Endothelial cell of umbilical vein (primary cell): ENCODE data around the gene CDC42BPG. TPM values are rescaled to one million over a fixed set of nuclear protein-coding genes. Genes with fewer than 3 reads are reported as not detected.
A peak's percentile ranks its signal among the peaks of the same experiment; 100 is the strongest.

ENCODE experiments used
- BruUV-seq: library from RNA; stranded (reverse); fragments of 400-500 nt; replicated peaks from 2 replicates; lab custom pipeline; 2021; lab: Mats Ljungman, UMichigan
- CTCF ChIA-PET: fragments of 300-600, 350-600 bp; sonication (Branson Sonifier 250); formaldehyde crosslinking; loops from one replicate; lab custom pipeline; 2021; ENCODE audit warnings: antibody characterized with exemption, inconsistent platforms; lab: Charles Lee
- POLR2A ChIA-PET: fragments of 300-600, 350-600 bp; sonication (Branson Sonifier 250); formaldehyde crosslinking; loops from one replicate; lab custom pipeline; 2021; ENCODE audit warnings: antibody characterized with exemption, inconsistent platforms; lab: Charles Lee
- DNase-seq: peaks from one replicate; pipeline ENCODE4 v3.0.0-alpha.2; 2011; ENCODE audit warnings: low read depth, low spot score
- FAIRE-seq: peaks from 2 replicates; lab custom pipeline; 2011; peaks lifted over from hg19 to GRCh38; lab: Jason Lieb, UNC
- H2AFZ ChIP-seq: 2 replicates; pipeline ENCODE4 v1.6.0; 2012; ENCODE audit warnings: low read depth, low read length, control low read depth, inconsistent platforms
- H3K27ac ChIP-seq: 2 replicates; pipeline ENCODE4 v1.5.1; 2011; ENCODE audit warnings: low read depth, mild to moderate bottlenecking, control low read depth, low read length, moderate library complexity; ENCODE audit not compliant: insufficient read depth
- H3K27me3 ChIP-seq, 2 experiments: 2 replicates each; pipeline versions ENCODE4 v1.6.0 to v1.6.1; 2011; ENCODE audit warnings: low read length in 2 of 2, mixed read lengths in 1 of 2; ENCODE audit not compliant: control insufficient read depth in 2 of 2, insufficient read depth in 2 of 2
- H3K36me3 ChIP-seq, 2 experiments: 2 replicates in 1 of 2; 3 replicates in 1 of 2; pipeline ENCODE4 v1.5.1; 2011; ENCODE audit warnings: low read length in 2 of 2, mild to moderate bottlenecking in 1 of 2, moderate library complexity in 1 of 2; ENCODE audit not compliant: control insufficient read depth in 2 of 2, insufficient read depth in 2 of 2; ENCODE audit errors: extremely low read depth in 1 of 2
- H3K4me1 ChIP-seq: 3 replicates; pipeline ENCODE4 v1.5.1; 2011; ENCODE audit warnings: mild to moderate bottlenecking, low read length; ENCODE audit not compliant: control insufficient read depth, insufficient read depth; ENCODE audit errors: extremely low read depth
- H3K4me2 ChIP-seq: 2 replicates; pipeline ENCODE4 v1.6.1; 2011; ENCODE audit warnings: low read length, control low read depth, mixed read lengths; ENCODE audit not compliant: insufficient read depth
- H3K4me3 ChIP-seq, 3 experiments: fragments of 200-600 bp in 1 of 3; sonication (generic), shearing (Covaris generic) in 1 of 3; replicated peaks in 1 of 3; 2 replicates each; pipeline ENCODE4 v1.5.1; 2011 to 2016; ENCODE audit warnings: control low read depth in 3 of 3, low read length in 3 of 3, mild to moderate bottlenecking in 2 of 3, inconsistent platforms in 1 of 3, low read depth in 1 of 3, moderate library complexity in 1 of 3; ENCODE audit not compliant: insufficient read depth in 1 of 3
- H3K79me2 ChIP-seq: 2 replicates; pipeline ENCODE4 v1.6.0; 2012; ENCODE audit warnings: low read length, inconsistent platforms; ENCODE audit not compliant: control insufficient read depth, insufficient read depth
- H3K9ac ChIP-seq: replicated peaks from 2 replicates; pipeline ENCODE3; 2011; ENCODE audit warnings: low read length, control low read depth; ENCODE audit not compliant: insufficient read depth; ENCODE audit errors: extremely low read depth
- H3K9me1 ChIP-seq: replicated peaks from 3 replicates; pipeline ENCODE4 v1.6.0; 2011; ENCODE audit warnings: mild to moderate bottlenecking, low read length; ENCODE audit not compliant: control insufficient read depth, insufficient read depth; ENCODE audit errors: extremely low read depth
- H3K9me3 ChIP-seq: replicated peaks from 2 replicates; pipeline ENCODE4 v1.5.1; 2012; ENCODE audit warnings: low read length, inconsistent platforms; ENCODE audit not compliant: control insufficient read depth, insufficient read depth
- H4K20me1 ChIP-seq: replicated peaks from 2 replicates; pipeline ENCODE3; 2011; ENCODE audit warnings: mild to moderate bottlenecking, low read length; ENCODE audit not compliant: control insufficient read depth, insufficient read depth; ENCODE audit errors: extremely low read depth
- CTCF ChIP-seq, 2 donors: IDR thresholded peaks; 1 replicate in 1 of 2; 2 replicates in 1 of 2; pipeline ENCODE4 v1.5.1; 2011; ENCODE audit warnings: low read length in 2 of 2, mild to moderate bottlenecking in 2 of 2, moderate library complexity in 2 of 2, control low read depth in 1 of 2, inconsistent platforms in 1 of 2, low read depth in 1 of 2; ENCODE audit not compliant: insufficient read depth in 1 of 2; ENCODE audit errors: extremely low read depth in 1 of 2
- EZH2 ChIP-seq: IDR thresholded peaks from 2 replicates; pipeline ENCODE4 v1.6.1; 2012; ENCODE audit warnings: borderline replicate concordance, low read depth, mild to moderate bottlenecking, moderate library complexity, low read length, inconsistent platforms; ENCODE audit not compliant: severe bottlenecking
- FOS ChIP-seq: IDR thresholded peaks from 2 replicates; pipeline ENCODE4 v1.6.1; 2011; ENCODE audit warnings: mild to moderate bottlenecking, low read length, moderate library complexity, borderline replicate concordance; ENCODE audit not compliant: insufficient read depth
- GATA2 ChIP-seq: IDR thresholded peaks from 2 replicates; pipeline ENCODE4 v1.7.0; 2011; ENCODE audit warnings: low read depth, mild to moderate bottlenecking, moderate library complexity, mixed read lengths, low read length; ENCODE audit not compliant: insufficient read length, insufficient read depth
- JUN ChIP-seq: IDR thresholded peaks from 2 replicates; pipeline ENCODE4 v1.6.1; 2011; ENCODE audit warnings: borderline replicate concordance, low read depth; ENCODE audit not compliant: insufficient read length, insufficient read depth
- MAX ChIP-seq: IDR thresholded peaks from 2 replicates; pipeline ENCODE4 v1.6.1; 2011; ENCODE audit not compliant: insufficient read depth, insufficient read length
- MYC ChIP-seq: IDR thresholded peaks from one replicate; pipeline ENCODE4 v1.6.1; 2011; ENCODE audit warnings: mild to moderate bottlenecking, low read depth, low read length
- POLR2A ChIP-seq: IDR thresholded peaks from 2 replicates; pipeline ENCODE4 v1.6.1; 2012; ENCODE audit warnings: low read depth, mild to moderate bottlenecking, control low read depth, low read length
- POLR2AphosphoS5 ChIP-seq: IDR thresholded peaks from 2 replicates; pipeline ENCODE4 v1.6.1; 2012; ENCODE audit warnings: low read depth, mild to moderate bottlenecking, control low read depth, low read length, moderate library complexity; ENCODE audit not compliant: insufficient read depth
- dilution Hi-C: fragments of 300-500 bp; cut with MboI; formaldehyde crosslinking; loops from one replicate; pipeline ENCODE4 v1.15.0; 2019; ENCODE audit warnings: low sequenced_read_pairs; ENCODE audit not compliant: extremely low pct_ligation_motif_present
- intact Hi-C: fragments of 100-400 bp; cut with micrococcal nuclease; formaldehyde crosslinking; loops from one replicate; pipeline ENCODE4 v1.10.0; 2022
- polyA plus RNA-seq, 4 experiments: library from polyadenylated mRNA; depleted of rRNA in 3 of 4; stranded (reverse) in 3 of 4; unstranded in 1 of 4; fragments of >200 nt; gene quantifications; 2 replicates each; pipeline versions ENCODE4 v1.2.1 to v1.2.3, GENCODE V29; 2011 to 2012; ENCODE audit warnings: missing spikeins in 1 of 4
- total RNA-seq: library from RNA; stranded (reverse); gene quantifications from 2 replicates; pipeline ENCODE4 v1.2.3, GENCODE V29; 2021

Gene CDC42BPG
- total and polyA plus RNA-seq, 2 donors (not counting 3 experiments of a cell fraction or from before 2014, with no cell fraction given): 0.19 to 0.42 TPM

- H2AFZ ChIP-seq: no peak overlapping the region
- H3K27me3 ChIP-seq: no peaks in the 10 kb centered on the region
- FAIRE-seq (no peak), DNase-seq (peak; percentile 72)
- peaks cover 51% of the 10 kb centered on the region for H3K4me1 ChIP-seq
- H3K79me2 ChIP-seq: peaks cover 73% of the 10 kb centered on the region
- H4K20me1 ChIP-seq: no peaks in the 10 kb centered on the region
- peak overlapping the region; percentile 49 for H3K4me2 ChIP-seq
- no peaks in the 10 kb centered on the region for H3K9me1 ChIP-seq
- intact Hi-C loops (no loop called here), dilution Hi-C loops (no loop called here)
- H3K9ac ChIP-seq: peak overlapping the region; percentile 83
- TF ChIP-seq MAX: peak; percentile 13
- no peak for TF ChIP-seq GATA2
- POLR2A ChIA-PET: interaction anchor here (0.7 to 3.5 kb wide), 2 partner anchors 7 to 16 kb away, joined by 3 to 45 read pairs; partner anchors contain the start of gene EHD1
- CTCF ChIA-PET: interaction anchor here (2.5 to 3.7 kb wide), 5 partner anchors 7 to 22 kb away, joined by 7 to 101 read pairs (median 55); partner anchors contain the start of gene EHD1
- H3K9me3 ChIP-seq: no peaks in the 10 kb centered on the region
- H3K27ac ChIP-seq: peak overlapping the region; percentile 98
- no TSS peak for BruUV-seq
- no peak overlapping the region for H3K4me3 ChIP-seq
- H3K36me3 ChIP-seq: peaks cover 2 to 11% of the 10 kb centered on the region in 2 experiments
These were observed 26.5 kb upstream of the CDC42BPG start for GRCh38 chr11:64870893-64871466.

- DNase-seq (peak; percentile 83), FAIRE-seq (peak; percentile 71)
- Histone ChIP-seq H3K4me1 (peaks cover 45% of the 10 kb centered on the region), H3K9me1 (no peaks in the 10 kb centered on the region), H3K27ac (peak overlapping the region; percentile 98), H3K4me2 (peak overlapping the region; percentile 49), H3K4me3 (no peak overlapping the region), H4K20me1 (no peaks in the 10 kb centered on the region), H3K27me3 (no peaks in the 10 kb centered on the region), H2AFZ (no peak overlapping the region), H3K36me3 (peaks cover 2 to 11% of the 10 kb centered on the region in 2 experiments), H3K79me2 (peaks cover 73% of the 10 kb centered on the region), H3K9ac (peak overlapping the region; percentile 83), H3K9me3 (no peaks in the 10 kb centered on the region)
- CTCF ChIA-PET: interaction anchor here (0.7 to 3.7 kb wide), 10 partner anchors 8 to 126 kb away, joined by 3 to 101 read pairs (median 8); partner anchors contain the start of genes BATF2, CDC42BPG and EHD1
- POLR2A ChIA-PET: interaction anchor here (0.7 to 3.5 kb wide), 3 partner anchors 7 to 92 kb away, joined by 3 to 45 read pairs (median 4); partner anchors contain the start of genes EHD1 and SF1
- intact Hi-C loops: no loop called here
- BruUV-seq: TSS peak; percentile 44
- peak; percentile 16 for TF ChIP-seq JUN
- no peak for TF ChIP-seq MYC
- TF ChIP-seq GATA2: peak; percentile 85
- TF ChIP-seq POLR2A: peak; percentile 30
- TF ChIP-seq MAX: no peak
- no peak for TF ChIP-seq CTCF (IDR thresholded peaks at IDR 0.05; ENCODE audit: extremely low read depth in 1 of 2, insufficient read depth in 1 of 2, low read depth in 1 of 2, low read length in 2 of 2)
- TF ChIP-seq FOS: peak; percentile 83
- TF ChIP-seq POLR2AphosphoS5: peak; percentile 89
- no peak for TF ChIP-seq EZH2
- dilution Hi-C loops: no loop called here
These were observed 25.9 kb upstream of the CDC42BPG start for GRCh38 chr11:64870176-64870892.
